Measurements from ENCODE around the gene NAT8.
"Not testable (repeated sequence)": the region's sequence is repeated elsewhere in the genome, so short reads cannot be mapped to it uniquely, and the experiment has no call there.

NAT8 gene

DNA sequence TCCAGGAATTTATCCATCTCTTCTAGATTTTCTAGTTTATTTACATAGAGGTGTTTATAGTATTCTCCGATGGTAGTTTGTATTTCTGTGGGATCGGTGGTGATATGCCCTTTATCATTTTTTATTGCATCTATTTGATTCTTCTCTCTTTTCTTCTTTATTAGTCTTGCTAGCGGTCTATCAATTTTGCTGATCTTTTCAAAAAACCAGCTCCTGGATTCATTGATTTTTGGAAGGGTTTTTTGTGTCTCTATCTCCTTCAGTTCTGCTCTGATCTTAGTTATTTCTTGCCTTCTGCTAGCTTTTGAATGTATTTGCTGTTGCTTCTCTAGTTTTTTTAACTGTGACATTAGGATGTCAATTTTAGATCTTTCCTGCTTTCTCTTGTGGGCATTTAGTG is 25.0 kb upstream of the NAT8 start:
- not testable (repeated sequence) for H3K4me3 ChIP-seq (ENCODE audit: control insufficient read depth, low read depth, low read length); DNase-seq (ENCODE audit: low read depth)

DNA sequence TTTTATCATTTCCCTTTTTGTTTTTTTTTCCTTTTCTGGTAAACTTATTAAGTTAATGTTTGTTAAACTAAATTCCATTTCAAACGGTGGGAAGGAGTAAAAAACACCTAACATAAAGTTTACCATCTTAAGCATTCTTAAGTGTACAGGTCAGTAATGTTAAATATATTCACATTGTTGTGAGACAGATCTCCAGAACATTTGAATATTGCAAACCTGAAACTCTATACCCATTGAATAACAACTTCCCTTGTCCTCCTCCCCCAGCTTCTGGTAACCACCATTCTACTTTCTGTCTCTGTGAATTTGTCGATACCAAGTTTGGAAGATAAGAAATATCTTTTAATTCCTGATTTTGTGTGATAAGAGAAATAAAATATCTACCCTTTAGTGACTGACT is 12.0 kb upstream of the NAT8 start:
- no peak for DNase-seq (ENCODE audit: low read depth)
- H3K4me3 ChIP-seq (ENCODE audit: control insufficient read depth, low read depth, low read length), result no peak overlapping the region
- TF ChIP-seq, protein P1, sequence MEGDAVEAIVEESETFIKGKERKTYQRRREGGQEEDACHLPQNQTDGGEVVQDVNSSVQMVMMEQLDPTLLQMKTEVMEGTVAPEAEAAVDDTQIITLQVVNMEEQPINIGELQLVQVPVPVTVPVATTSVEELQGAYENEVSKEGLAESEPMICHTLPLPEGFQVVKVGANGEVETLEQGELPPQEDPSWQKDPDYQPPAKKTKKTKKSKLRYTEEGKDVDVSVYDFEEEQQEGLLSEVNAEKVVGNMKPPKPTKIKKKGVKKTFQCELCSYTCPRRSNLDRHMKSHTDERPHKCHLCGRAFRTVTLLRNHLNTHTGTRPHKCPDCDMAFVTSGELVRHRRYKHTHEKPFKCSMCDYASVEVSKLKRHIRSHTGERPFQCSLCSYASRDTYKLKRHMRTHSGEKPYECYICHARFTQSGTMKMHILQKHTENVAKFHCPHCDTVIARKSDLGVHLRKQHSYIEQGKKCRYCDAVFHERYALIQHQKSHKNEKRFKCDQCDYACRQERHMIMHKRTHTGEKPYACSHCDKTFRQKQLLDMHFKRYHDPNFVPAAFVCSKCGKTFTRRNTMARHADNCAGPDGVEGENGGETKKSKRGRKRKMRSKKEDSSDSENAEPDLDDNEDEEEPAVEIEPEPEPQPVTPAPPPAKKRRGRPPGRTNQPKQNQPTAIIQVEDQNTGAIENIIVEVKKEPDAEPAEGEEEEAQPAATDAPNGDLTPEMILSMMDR (IDR thresholded peaks at IDR 0.05; ENCODE audit: control insufficient read depth, insufficient read depth, low read depth, low read length, missing control alignments), result no peak

DNA sequence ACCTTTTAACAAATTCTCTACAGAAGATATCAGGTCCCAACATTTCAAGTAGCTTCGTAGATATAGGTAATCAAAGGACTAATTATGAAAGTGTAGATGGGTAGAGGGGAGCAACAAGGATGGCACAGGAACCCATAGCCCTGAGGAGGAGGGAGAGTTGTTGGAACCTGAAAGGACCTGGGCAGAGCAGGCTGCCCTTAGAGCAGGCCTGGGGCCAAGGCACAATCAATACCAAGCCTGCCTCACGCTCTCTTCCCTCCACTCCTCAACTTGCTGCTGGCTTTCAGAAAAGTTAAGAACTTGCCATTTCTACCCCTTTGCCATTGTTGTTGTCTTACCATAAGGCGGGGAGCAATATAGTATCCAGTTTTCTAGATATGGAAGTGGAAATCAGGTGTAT is 10.1 kb upstream of the NAT8 start:
- TF ChIP-seq, protein P1 (IDR thresholded peaks at IDR 0.05; ENCODE audit: control insufficient read depth, insufficient read depth, low read depth, low read length, missing control alignments), result no peak
- DNase-seq (ENCODE audit: low read depth), result no peak
- H3K4me3 ChIP-seq (ENCODE audit: control insufficient read depth, low read depth, low read length), result no peak overlapping the region

DNA sequence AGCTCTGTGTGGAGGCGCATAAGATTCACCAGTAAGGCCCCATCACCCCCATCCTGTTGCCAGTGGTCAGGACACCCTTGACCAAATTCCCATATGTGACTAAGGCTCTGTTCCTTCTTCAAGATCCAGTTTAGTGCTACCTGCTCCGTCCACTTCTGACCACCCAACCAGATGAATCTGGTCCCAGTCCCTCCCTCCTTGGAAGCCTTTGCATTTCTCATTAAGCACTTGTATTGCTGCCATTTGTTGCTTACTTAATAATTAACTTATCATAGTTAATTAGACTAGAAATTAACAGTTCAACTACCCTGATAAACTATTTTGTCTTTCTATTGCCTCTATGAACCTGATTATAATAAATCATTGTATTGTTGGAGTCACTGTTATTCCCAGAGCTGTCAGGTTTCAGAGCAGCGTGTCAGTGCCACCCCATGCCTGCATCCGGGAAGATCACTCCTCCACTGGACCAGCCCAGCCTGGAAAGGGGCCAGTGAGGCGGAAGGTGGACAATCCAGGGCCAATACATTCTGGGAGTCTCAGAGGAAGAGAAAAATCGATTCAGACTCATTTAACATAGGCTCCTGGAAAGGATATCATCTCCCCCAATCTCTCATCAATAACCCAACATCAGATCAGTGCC is 9.5 kb upstream of the NAT8 start:
- H3K4me3 ChIP-seq (ENCODE audit: control insufficient read depth, low read depth, low read length), result no peak overlapping the region
- TF ChIP-seq, protein P1 (IDR thresholded peaks at IDR 0.05; ENCODE audit: control insufficient read depth, insufficient read depth, low read depth, low read length, missing control alignments), result no peak
- DNase-seq (ENCODE audit: low read depth), result no peak

DNA sequence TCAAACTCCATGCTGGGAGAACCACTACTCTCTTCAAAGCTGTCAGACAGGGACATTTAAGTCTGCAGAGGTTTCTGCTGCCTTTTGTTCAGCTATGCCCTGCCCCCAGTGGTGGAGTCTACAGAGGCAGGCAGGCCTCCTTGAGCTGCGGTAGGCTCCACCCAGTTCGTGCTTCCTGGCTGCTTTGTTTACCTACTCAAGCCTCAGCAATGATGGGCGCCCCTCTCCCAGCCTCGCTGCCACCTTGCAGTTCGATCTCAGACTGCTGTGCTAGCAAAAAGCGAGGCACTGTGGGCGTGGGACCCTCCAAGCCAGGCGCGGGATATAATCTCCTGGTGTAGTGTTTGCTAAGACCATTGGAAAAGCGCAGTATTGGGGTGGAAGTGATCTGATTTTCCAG is 5.5 kb upstream of the NAT8 start:
- not testable (repeated sequence) for H3K4me3 ChIP-seq (ENCODE audit: control insufficient read depth, low read depth, low read length); DNase-seq (ENCODE audit: low read depth)

DNA sequence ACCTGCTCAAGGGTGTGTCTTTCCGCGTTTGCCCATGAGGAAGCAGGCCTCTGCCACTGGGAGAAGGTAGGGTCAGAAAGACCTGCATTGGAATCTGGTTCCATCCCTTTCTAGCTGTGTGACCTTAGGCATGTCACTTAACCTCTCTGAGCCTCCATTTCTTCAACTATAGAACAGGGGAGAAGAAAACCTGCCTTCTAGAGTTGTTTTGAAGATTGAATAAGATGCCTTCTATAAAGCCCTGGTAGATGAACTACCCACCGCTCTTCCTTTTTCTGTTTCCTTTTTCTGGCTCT is 507 bp downstream of the NAT8 start:
- TF ChIP-seq, protein P1 (IDR thresholded peaks at IDR 0.05; ENCODE audit: control insufficient read depth, insufficient read depth, low read depth, low read length, missing control alignments), result no peak
- H3K4me3 ChIP-seq (ENCODE audit: control insufficient read depth, low read depth, low read length), result no peak overlapping the region

DNA sequence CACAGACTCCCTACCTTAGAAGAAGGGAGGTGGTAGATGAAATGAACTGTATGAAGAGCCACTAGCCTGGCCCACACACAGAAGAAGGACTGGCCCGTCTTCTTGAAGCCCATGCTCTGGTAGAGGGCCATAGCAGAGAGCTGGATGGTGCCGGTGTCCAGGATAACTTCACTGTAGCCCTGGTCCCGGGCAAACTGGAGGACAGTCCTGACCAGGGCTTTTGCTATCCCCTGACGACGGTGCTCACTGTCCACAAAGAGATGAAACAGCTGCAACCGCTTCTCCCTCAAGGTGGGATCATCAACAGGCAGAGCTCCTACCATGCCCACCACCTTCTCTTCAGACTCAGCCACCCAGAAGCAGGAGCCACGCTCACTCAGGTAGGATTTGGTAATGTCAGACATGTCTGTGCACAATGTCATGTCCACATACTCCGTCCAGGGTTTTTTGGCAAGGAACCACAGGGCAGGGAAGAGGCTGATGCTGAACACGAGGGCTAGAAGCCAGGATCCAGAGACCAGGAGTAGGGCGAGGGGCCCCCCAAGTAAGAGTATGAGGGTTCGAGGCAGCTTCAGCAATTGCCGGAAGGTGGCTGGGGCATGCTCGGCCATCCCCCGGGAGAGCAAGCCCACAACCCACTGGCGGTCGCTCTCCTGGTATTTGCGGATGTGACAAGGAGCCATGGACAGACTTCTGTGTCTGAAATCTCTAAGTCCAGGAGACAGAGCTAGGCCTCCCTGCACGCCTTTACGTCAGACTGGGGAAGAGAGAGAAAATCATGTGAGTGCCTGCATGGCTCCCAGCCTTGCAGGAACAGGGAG is 1.1 kb downstream of the NAT8 start:
- TF ChIP-seq, protein P1 (IDR thresholded peaks at IDR 0.05; ENCODE audit: control insufficient read depth, insufficient read depth, low read depth, low read length, missing control alignments), result no peak

More for the DNA sequence above, 507 bp downstream of the NAT8 start:
- no peak for DNase-seq (ENCODE audit: low read depth)

More for the DNA sequence above, 1.1 kb downstream of the NAT8 start:
- no peak for DNase-seq (ENCODE audit: low read depth)
- H3K4me3 ChIP-seq (ENCODE audit: control insufficient read depth, low read depth, low read length), result no peak overlapping the region

Measured in AG09309 (cell line).